Left lung (tissue), 10 donors: ENCODE measurements around the gene CSH1. TPM values are rescaled to one million over a fixed set of nuclear protein-coding genes. Genes with fewer than 3 reads are reported as not detected.
"Not testable (repeated sequence)": the region's sequence is repeated elsewhere in the genome, so short reads cannot be mapped to it uniquely, and the experiment has no call there.

ENCODE experiments used
- ATAC-seq: fragments of 200-7000 bp; cut with Tn5 transposase; one replicate; pipeline ENCODE4 v1.9.1; 2020; ENCODE audit warnings: moderate library complexity
- DNase-seq, 4 donors: peaks; one replicate each; pipeline ENCODE4 v3.0.0-alpha.2; 2013 to 2020
- H3K27ac ChIP-seq, 2 donors: fragments of 200-600 bp; sonication (generic) in 1 of 2; one replicate each; pipeline versions ENCODE4 v1.5.0 to v1.8.0; 2020 to 2021
- H3K27me3 ChIP-seq, 2 donors: fragments of 200-600 bp; sonication (generic) in 1 of 2; one replicate each; pipeline versions ENCODE4 v1.5.0 to v1.8.0; 2020 to 2021
- H3K36me3 ChIP-seq, 2 donors: fragments of 200-600 bp; sonication (generic) in 1 of 2; one replicate each; pipeline versions ENCODE4 v1.5.0 to v1.8.0; 2020 to 2021
- H3K4me1 ChIP-seq, 2 donors: fragments of 200-600 bp; one replicate each; pipeline ENCODE4 v1.8.0; 2021
- H3K4me3 ChIP-seq, 2 donors: fragments of 200-600 bp; sonication (generic) in 1 of 2; one replicate each; pipeline versions ENCODE4 v1.5.0 to v1.8.0; 2020 to 2021; ENCODE audit warnings: mild to moderate bottlenecking in 1 of 2
- H3K9me3 ChIP-seq, 2 donors: fragments of 200-600 bp; sonication (generic) in 1 of 2; one replicate each; pipeline versions ENCODE4 v1.5.0 to v1.8.0; 2020 to 2021
- CTCF ChIP-seq, 2 donors: fragments of 200-600 bp; sonication (generic) in 1 of 2; IDR thresholded peaks; one replicate each; pipeline versions ENCODE4 v1.5.0 to v1.8.0; 2021; ENCODE audit warnings: antibody characterized with exemption in 2 of 2
- intact Hi-C, 2 donors: fragments of 100-400 bp; cut with DNase I; formaldehyde crosslinking; loops; one replicate each; pipeline versions ENCODE4 v1.11.2 to v1.14.2; 2022
- polyA plus RNA-seq, 6 donors: library from polyadenylated mRNA; unstranded; fragments of 120-200 nt; gene quantifications; one replicate each; pipeline ENCODE4 v1.2.1, GENCODE V29; 2013; ENCODE audit not compliant: insufficient read length in 6 of 6
- total RNA-seq, 2 donors: library from RNA; stranded (reverse); fragmentation: NEBNext Ultra II Directional; extraction: Animal tissue kit (Norgen Biotek cat#: 25700); gene quantifications; one replicate each; pipeline ENCODE4 v1.2.1, GENCODE V29; 2021
- donor health status: DM: no; HTN: yes; CAD: no.
- donor health status: DM: no; HTN: no; CAD: no.

Gene CSH1
- total and polyA plus RNA-seq, 8 donors = 0.26 to 21.3 (median 0.46) TPM; not detected in 3

- H3K4me1 ChIP-seq = no peaks in the 10 kb centered on the region
- H3K36me3 ChIP-seq = no peaks in the 10 kb centered on the region
- ATAC-seq = no peak
- no peaks in the 10 kb centered on the region for H3K9me3 ChIP-seq
- no peaks in the 10 kb centered on the region for H3K27me3 ChIP-seq
- intact Hi-C loops = loop anchor here in 1 of 2 donors (10.0 kb wide), 1 partner anchor 225 kb away; the partner anchor contains the start of gene ERN1
- DNase-seq = peak in 1 of 4 donors; percentile 67
- TF ChIP-seq CTCF (IDR thresholded peaks at IDR 0.05) = no peak
- H3K27ac ChIP-seq = no peak overlapping the region
- no peak overlapping the region for H3K4me3 ChIP-seq
Observed at GRCh38 chr17:63910096-63910495, 13.7 kb upstream of the CSH1 start.

- ATAC-seq, H3K27me3 ChIP-seq, H3K27ac ChIP-seq, intact Hi-C loops, H3K9me3 ChIP-seq, H3K4me1 ChIP-seq, DNase-seq, H3K4me3 ChIP-seq, H3K36me3 ChIP-seq: not testable (repeated sequence)
Observed at GRCh38 chr17:63909586-63909985, 13.2 kb upstream of the CSH1 start.

- H3K4me1 ChIP-seq, H3K9me3 ChIP-seq, H3K4me3 ChIP-seq, H3K36me3 ChIP-seq, intact Hi-C loops, H3K27ac ChIP-seq, H3K27me3 ChIP-seq: not testable (repeated sequence)
- peak; percentile 56 for ATAC-seq
- DNase-seq = peak in 1 of 4 donors; percentile 30
Observed at GRCh38 chr17:63907161-63907778, 10.9 kb upstream of the CSH1 start.

GRCh38 chr17:63904796-63905195 lies 8.4 kb upstream of the CSH1 start:
- H3K27ac ChIP-seq, H3K36me3 ChIP-seq, intact Hi-C loops, H3K4me1 ChIP-seq, H3K4me3 ChIP-seq, ATAC-seq, DNase-seq, H3K27me3 ChIP-seq, H3K9me3 ChIP-seq: not testable (repeated sequence)

GRCh38 chr17:63903787-63904201 lies 7.4 kb upstream of the CSH1 start:
- H3K4me3 ChIP-seq, H3K9me3 ChIP-seq, H3K36me3 ChIP-seq, H3K4me1 ChIP-seq, DNase-seq, H3K27ac ChIP-seq, H3K27me3 ChIP-seq, intact Hi-C loops: not testable (repeated sequence)
- ATAC-seq = peak; percentile 71
- TF ChIP-seq CTCF (IDR thresholded peaks at IDR 0.05) = peak in 1 of 2 donors; percentile 47

GRCh38 chr17:63901971-63902370 lies 5.6 kb upstream of the CSH1 start:
- H3K4me3 ChIP-seq, intact Hi-C loops, H3K27me3 ChIP-seq, H3K9me3 ChIP-seq, H3K27ac ChIP-seq, ATAC-seq, DNase-seq, H3K36me3 ChIP-seq, H3K4me1 ChIP-seq: not testable (repeated sequence)

- H3K4me1 ChIP-seq, H3K4me3 ChIP-seq, H3K9me3 ChIP-seq, DNase-seq, H3K36me3 ChIP-seq, intact Hi-C loops, ATAC-seq, H3K27me3 ChIP-seq, H3K27ac ChIP-seq: not testable (repeated sequence)
Observed at GRCh38 chr17:63898899-63899798, 2.8 kb upstream of the CSH1 start.

- H3K27ac ChIP-seq, DNase-seq, H3K4me3 ChIP-seq, H3K9me3 ChIP-seq, intact Hi-C loops, H3K27me3 ChIP-seq, H3K36me3 ChIP-seq, H3K4me1 ChIP-seq, ATAC-seq: not testable (repeated sequence)
Observed at GRCh38 chr17:63894821-63895220, 1.6 kb downstream of the CSH1 start.

GRCh38 chr17:63894021-63894420 lies 2.4 kb downstream of the CSH1 start:
- DNase-seq, H3K27ac ChIP-seq, H3K36me3 ChIP-seq, H3K9me3 ChIP-seq, ATAC-seq, intact Hi-C loops, H3K27me3 ChIP-seq, H3K4me3 ChIP-seq, H3K4me1 ChIP-seq: not testable (repeated sequence)

- H3K4me1 ChIP-seq, H3K27me3 ChIP-seq, intact Hi-C loops, H3K4me3 ChIP-seq, H3K36me3 ChIP-seq, ATAC-seq, H3K27ac ChIP-seq, H3K9me3 ChIP-seq, DNase-seq: not testable (repeated sequence)
Observed at GRCh38 chr17:63892316-63893037, 3.9 kb downstream of the CSH1 start.
